A549 treated with GW870086 at 1 μM for 4 hours (cell line): ENCODE measurements around the gene POM121L2. TPM values are rescaled to one million over a fixed set of nuclear protein-coding genes. Genes with fewer than 3 reads are reported as not detected.

Experiments
- total RNA-seq: library from RNA; stranded (reverse); fragments of 200-300 nt; extraction: Qiagen RNA extraction; gene quantifications from 5 replicates; pipeline ENCODE4 v1.2.3, GENCODE V29; 2022; ENCODE audit warnings: low read depth

POM121L2 gene
- not detected in 5 replicates for total RNA-seq

DNA sequence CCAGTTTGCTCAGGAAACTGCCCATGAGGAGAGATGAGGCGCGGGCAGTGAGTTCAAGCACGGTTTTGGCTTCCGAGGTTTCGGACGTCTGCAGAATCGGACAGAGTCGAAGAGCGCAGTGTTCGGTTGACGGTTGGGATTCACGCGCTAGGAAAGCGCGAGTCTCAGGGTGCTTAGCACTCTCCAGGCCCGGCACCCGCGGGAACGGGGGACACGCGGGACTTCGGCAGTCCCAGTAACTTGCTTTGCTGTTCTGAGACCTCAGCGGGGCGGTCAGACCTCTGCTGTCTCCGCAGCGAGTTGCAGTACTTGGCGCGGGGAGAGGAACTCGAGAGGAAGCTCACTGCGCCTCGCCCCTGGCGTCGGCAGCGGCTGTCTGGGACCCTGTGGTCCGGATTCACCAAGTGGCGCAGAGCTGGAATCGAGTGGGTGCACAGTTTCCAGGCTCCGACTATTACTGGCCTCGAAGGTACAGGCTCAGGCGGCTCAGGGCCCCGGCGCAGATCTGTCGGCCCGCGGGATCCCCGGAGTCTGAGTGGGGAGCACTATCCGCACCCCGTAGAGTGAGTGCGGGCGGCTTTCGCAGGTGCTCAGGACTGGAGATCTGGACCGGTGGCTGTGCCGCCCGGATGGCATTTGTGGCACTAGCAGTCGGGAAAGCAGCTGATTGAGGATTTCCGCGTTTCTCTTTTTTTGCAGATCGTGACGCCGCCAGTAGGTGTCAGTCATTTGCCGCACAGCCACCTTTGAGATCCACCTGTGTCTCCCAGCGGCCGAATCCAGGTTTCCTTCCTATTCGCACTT, at the start of gene POM121L2:
TSS of gene POM121L2 (minus strand) at position 128 of the 804 bp plus-strand sequence. CDS start at position 25, 103 bp downstream.

Other genes starting within 250 kb of the POM121L2 start
- 2.5 to 3.5 TPM (median 3.0 TPM) in 5 replicates for gene PRSS16, start 64.6 kb downstream of the POM121L2 start, total RNA-seq
- gene ZNF391, start 76.5 kb upstream of the POM121L2 start, total RNA-seq: 0.21 to 0.32 TPM (median 0.25 TPM) in 5 replicates
- gene ZNF184, start 160.8 kb upstream of the POM121L2 start, total RNA-seq: 2.5 to 2.8 TPM (median 2.6 TPM) in 5 replicates